HG03025 (cell line): Measurements from ENCODE around the gene TFF1.

Experiments used
- ATAC-seq: cut with Tn5 transposase; IDR thresholded peaks from one replicate; pipeline ENCODE4 v1.9.1; 2021; ENCODE audit warnings: mild to moderate bottlenecking, moderate library complexity; ENCODE audit not compliant: unreplicated experiment, low FRiP score

TFF1 gene

GRCh38 chr21:42330380-42331371, 35.7 kb downstream of the TFF1 start:
- ATAC-seq, result no peak

GRCh38 chr21:42324896-42325295, 41.4 kb downstream of the TFF1 start:
- no peak for ATAC-seq

GRCh38 chr21:42321845-42322244, 44.5 kb downstream of the TFF1 start:
- ATAC-seq, result no peak

GRCh38 chr21:42321231-42321630, 45.1 kb downstream of the TFF1 start:
- ATAC-seq, result no peak

- ATAC-seq, result no peak
Measured at GRCh38 chr21:42320791-42321190, 45.5 kb downstream of the TFF1 start.

- no peak for ATAC-seq
Measured at GRCh38 chr21:42319851-42320572, 46.3 kb downstream of the TFF1 start.

GRCh38 chr21:42319376-42319775, 47.0 kb downstream of the TFF1 start:
- no peak for ATAC-seq

GRCh38 chr21:42317826-42318746, 48.2 kb downstream of the TFF1 start:
- no peak for ATAC-seq

GRCh38 chr21:42317341-42317741, 49.0 kb downstream of the TFF1 start:
- no peak for ATAC-seq

- ATAC-seq, result no peak
Measured at GRCh38 chr21:42316891-42317290, 49.4 kb downstream of the TFF1 start.

- ATAC-seq, result no peak
Measured at GRCh38 chr21:42315296-42315891, 50.9 kb downstream of the TFF1 start, which contains the start of gene TFF3. Gene TFF3, minus strand, starts transcription at chr21:42315409. Its CDS starts 35 bp downstream, at chr21:42315374.

GRCh38 chr21:42314616-42315295, 51.6 kb downstream of the TFF1 start:
- ATAC-seq, result no peak

- no peak for ATAC-seq
Measured at GRCh38 chr21:42313501-42313969, 52.8 kb downstream of the TFF1 start.

GRCh38 chr21:42312626-42313104, 53.7 kb downstream of the TFF1 start:
- no peak for ATAC-seq
